Panc1 (cell line): Measurements from ENCODE around the gene HSPB7. TPM values are rescaled to one million over a fixed set of nuclear protein-coding genes. Genes with fewer than 3 reads are reported as not detected.

Experiments
- ATAC-seq: fragments of 200-7000 bp; cut with Tn5 transposase; 2 replicates; pipeline ENCODE4 v1.9.1; 2020; ENCODE audit warnings: mild to moderate bottlenecking, moderate library complexity
- BruUV-seq: library from RNA; stranded (reverse); fragments of 400-500 nt; replicated peaks from 2 replicates; lab custom pipeline; 2021; lab: Mats Ljungman, UMichigan
- CTCF ChIA-PET: fragments of 300-600 bp; sonication (Branson Sonifier 250); formaldehyde crosslinking; loops from one replicate; lab custom pipeline; 2022; ENCODE audit warnings: antibody characterized with exemption; lab: Charles Lee
- POLR2A ChIA-PET: fragments of 300-600 bp; sonication (Branson Sonifier 250); formaldehyde crosslinking; loops from one replicate; lab custom pipeline; 2022; ENCODE audit warnings: antibody characterized with exemption; lab: Charles Lee
- DNase-seq: peaks from one replicate; pipeline ENCODE4 v3.0.0-alpha.2; 2010; ENCODE audit warnings: low read depth, low spot score
- H3K27ac ChIP-seq: 2 replicates; pipeline ENCODE4 v1.5.1; 2011; ENCODE audit warnings: mild to moderate bottlenecking, low read length, inconsistent platforms
- H3K27me3 ChIP-seq: fragments of 200-500 bp; sonication (Bioruptor generic); 2 replicates; pipeline ENCODE4 v1.6.0; 2014; ENCODE audit warnings: low read length, inconsistent platforms; ENCODE audit not compliant: control insufficient read depth, insufficient read depth
- H3K36me3 ChIP-seq: fragments of 200-500 bp; sonication (Bioruptor generic); 2 replicates; pipeline ENCODE4 v1.5.1; 2014; ENCODE audit warnings: inconsistent platforms, mild to moderate bottlenecking, low read length, moderate library complexity; ENCODE audit not compliant: control insufficient read depth, insufficient read depth
- H3K4me1 ChIP-seq: 2 replicates; pipeline ENCODE4 v1.5.1; 2011; ENCODE audit warnings: inconsistent platforms, mild to moderate bottlenecking, low read length, moderate library complexity; ENCODE audit not compliant: control insufficient read depth, insufficient read depth
- H3K4me3 ChIP-seq, 2 experiments: 2 replicates each; pipeline ENCODE4 v1.5.1; 2011 to 2012; ENCODE audit warnings: low read depth in 2 of 2, low read length in 2 of 2, mild to moderate bottlenecking in 2 of 2, inconsistent platforms in 1 of 2, moderate library complexity in 1 of 2
- H3K9me3 ChIP-seq: fragments of 200-500 bp; sonication (Bioruptor generic); 2 replicates; pipeline ENCODE4 v1.5.1; 2014; ENCODE audit warnings: low read depth, mild to moderate bottlenecking, inconsistent platforms, low read length, moderate library complexity; ENCODE audit not compliant: control insufficient read depth, insufficient read depth
- POLR2AphosphoS5 ChIP-seq: IDR thresholded peaks from 2 replicates; pipeline ENCODE4 v1.6.1; 2012; ENCODE audit warnings: mild to moderate bottlenecking, low read depth, low read length, moderate library complexity
- SIN3A ChIP-seq: IDR thresholded peaks from 2 replicates; pipeline ENCODE4 v1.6.1; 2012; ENCODE audit warnings: low read depth, mild to moderate bottlenecking, low read length, moderate library complexity, borderline replicate concordance; ENCODE audit not compliant: insufficient read depth
- TCF7L2 ChIP-seq: IDR thresholded peaks from 2 replicates; pipeline ENCODE4 v1.6.1; 2011; ENCODE audit warnings: mild to moderate bottlenecking, low read depth, low read length, inconsistent platforms
- in situ Hi-C: cut with HindIII; loops from 2 replicates; pipeline ENCODE4 v1.10.0; 2016; ENCODE audit warnings: low sequenced_read_pairs, low pct_unique_long_range_greater_than_20kb
- intact Hi-C: fragments of 100-400 bp; cut with micrococcal nuclease; formaldehyde crosslinking; loops from one replicate; pipeline ENCODE4 v1.10.0; 2022; ENCODE audit not compliant: unreplicated experiment
- total RNA-seq: library from RNA; stranded (reverse); gene quantifications from one replicate; pipeline ENCODE4 v1.2.1, GENCODE V29; 2021; ENCODE audit not compliant: unreplicated experiment
- TF ChIP-seq, protein P1 (sequence below), 2 experiments: IDR thresholded peaks; 2 replicates each; pipeline ENCODE4 v1.6.1; 2011 to 2012; ENCODE audit warnings: low read depth in 2 of 2, control low read depth in 1 of 2, low read length in 1 of 2, mild to moderate bottlenecking in 1 of 2, moderate library complexity in 1 of 2; ENCODE audit not compliant: insufficient read depth in 1 of 2
- TF ChIP-seq, protein P2 (sequence below): fragments of 450-650 bp; IDR thresholded peaks from 2 replicates; pipeline ENCODE4 v1.5.1; 2017; ENCODE audit warnings: mild to moderate bottlenecking

The HSPB7 gene
- total RNA-seq, 1 experiment from 2014 or later = 0.10 TPM

DNA sequence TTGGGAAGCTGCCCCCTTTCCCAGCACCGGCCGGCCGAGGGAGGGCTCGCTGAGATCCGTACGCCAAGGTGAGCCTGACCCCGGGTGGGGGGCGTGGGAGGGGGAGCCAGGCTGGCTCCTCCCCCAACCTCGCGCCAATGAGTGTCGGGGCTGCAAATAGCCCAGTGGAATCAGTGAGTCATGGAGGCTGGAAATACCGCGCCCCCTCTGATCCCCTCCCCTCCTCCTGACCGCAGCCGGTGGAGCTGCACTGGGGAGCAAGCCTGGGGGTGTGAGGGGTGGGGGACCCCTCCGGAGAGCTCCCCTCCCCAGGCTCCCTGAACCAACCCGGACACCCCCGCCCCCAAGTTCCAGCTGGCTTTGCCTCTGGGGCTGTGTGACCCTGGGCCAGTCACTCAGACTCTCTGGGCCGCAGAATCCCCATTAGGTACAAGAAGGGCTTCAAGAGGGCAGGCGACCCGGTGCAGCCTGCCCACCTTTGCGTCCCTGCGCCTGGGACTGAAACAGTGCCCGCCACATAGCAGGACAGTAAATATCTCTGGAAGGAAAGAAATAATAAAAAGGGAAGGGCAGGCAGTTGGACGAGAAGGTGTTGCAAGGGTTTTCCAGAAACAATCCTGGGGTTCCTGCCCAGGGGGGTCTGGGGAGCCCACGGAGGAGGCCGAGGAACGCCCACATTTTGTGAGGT lies 4.5 kb downstream of the HSPB7 start:
- H3K9me3 ChIP-seq = no peaks in the 10 kb centered on the region
- DNase-seq (no peak), ATAC-seq (peak; percentile 13; the same call in 1 of the 2 replicates)
- H3K27me3 ChIP-seq = no peaks in the 10 kb centered on the region
- H3K36me3 ChIP-seq = no peaks in the 10 kb centered on the region
- in situ Hi-C loops (no loop called here), intact Hi-C loops (no loop called here)
- no peak for TF ChIP-seq POLR2AphosphoS5
- TF ChIP-seq TCF7L2 = no peak
- no peak for TF ChIP-seq SIN3A
- TF ChIP-seq, protein P1, sequence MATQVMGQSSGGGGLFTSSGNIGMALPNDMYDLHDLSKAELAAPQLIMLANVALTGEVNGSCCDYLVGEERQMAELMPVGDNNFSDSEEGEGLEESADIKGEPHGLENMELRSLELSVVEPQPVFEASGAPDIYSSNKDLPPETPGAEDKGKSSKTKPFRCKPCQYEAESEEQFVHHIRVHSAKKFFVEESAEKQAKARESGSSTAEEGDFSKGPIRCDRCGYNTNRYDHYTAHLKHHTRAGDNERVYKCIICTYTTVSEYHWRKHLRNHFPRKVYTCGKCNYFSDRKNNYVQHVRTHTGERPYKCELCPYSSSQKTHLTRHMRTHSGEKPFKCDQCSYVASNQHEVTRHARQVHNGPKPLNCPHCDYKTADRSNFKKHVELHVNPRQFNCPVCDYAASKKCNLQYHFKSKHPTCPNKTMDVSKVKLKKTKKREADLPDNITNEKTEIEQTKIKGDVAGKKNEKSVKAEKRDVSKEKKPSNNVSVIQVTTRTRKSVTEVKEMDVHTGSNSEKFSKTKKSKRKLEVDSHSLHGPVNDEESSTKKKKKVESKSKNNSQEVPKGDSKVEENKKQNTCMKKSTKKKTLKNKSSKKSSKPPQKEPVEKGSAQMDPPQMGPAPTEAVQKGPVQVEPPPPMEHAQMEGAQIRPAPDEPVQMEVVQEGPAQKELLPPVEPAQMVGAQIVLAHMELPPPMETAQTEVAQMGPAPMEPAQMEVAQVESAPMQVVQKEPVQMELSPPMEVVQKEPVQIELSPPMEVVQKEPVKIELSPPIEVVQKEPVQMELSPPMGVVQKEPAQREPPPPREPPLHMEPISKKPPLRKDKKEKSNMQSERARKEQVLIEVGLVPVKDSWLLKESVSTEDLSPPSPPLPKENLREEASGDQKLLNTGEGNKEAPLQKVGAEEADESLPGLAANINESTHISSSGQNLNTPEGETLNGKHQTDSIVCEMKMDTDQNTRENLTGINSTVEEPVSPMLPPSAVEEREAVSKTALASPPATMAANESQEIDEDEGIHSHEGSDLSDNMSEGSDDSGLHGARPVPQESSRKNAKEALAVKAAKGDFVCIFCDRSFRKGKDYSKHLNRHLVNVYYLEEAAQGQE (IDR thresholded peaks at IDR 0.05; ENCODE audit: insufficient read depth in 1 of 2, low read depth in 2 of 2, low read length in 1 of 2) = no peak
- TF ChIP-seq, protein P2, sequence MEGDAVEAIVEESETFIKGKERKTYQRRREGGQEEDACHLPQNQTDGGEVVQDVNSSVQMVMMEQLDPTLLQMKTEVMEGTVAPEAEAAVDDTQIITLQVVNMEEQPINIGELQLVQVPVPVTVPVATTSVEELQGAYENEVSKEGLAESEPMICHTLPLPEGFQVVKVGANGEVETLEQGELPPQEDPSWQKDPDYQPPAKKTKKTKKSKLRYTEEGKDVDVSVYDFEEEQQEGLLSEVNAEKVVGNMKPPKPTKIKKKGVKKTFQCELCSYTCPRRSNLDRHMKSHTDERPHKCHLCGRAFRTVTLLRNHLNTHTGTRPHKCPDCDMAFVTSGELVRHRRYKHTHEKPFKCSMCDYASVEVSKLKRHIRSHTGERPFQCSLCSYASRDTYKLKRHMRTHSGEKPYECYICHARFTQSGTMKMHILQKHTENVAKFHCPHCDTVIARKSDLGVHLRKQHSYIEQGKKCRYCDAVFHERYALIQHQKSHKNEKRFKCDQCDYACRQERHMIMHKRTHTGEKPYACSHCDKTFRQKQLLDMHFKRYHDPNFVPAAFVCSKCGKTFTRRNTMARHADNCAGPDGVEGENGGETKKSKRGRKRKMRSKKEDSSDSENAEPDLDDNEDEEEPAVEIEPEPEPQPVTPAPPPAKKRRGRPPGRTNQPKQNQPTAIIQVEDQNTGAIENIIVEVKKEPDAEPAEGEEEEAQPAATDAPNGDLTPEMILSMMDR = no peak
- H3K4me3 ChIP-seq = peak overlapping the region in 1 of 2 experiments; percentile 37; a peak in 2 of 4 replicates
- ChIA-PET POLR2A (no interaction called here), CTCF (interaction anchor here (0.6 kb wide), 1 partner anchor 28 kb away, joined by 5 read pairs; no protein-coding TSS in a partner anchor)
- H3K4me1 ChIP-seq = peaks cover 34% of the 10 kb centered on the region
- no TSS peak for BruUV-seq
- H3K27ac ChIP-seq = 0 out of 2 replicates have a peak overlapping the region, but pooled peaks have one; percentile 1

DNA sequence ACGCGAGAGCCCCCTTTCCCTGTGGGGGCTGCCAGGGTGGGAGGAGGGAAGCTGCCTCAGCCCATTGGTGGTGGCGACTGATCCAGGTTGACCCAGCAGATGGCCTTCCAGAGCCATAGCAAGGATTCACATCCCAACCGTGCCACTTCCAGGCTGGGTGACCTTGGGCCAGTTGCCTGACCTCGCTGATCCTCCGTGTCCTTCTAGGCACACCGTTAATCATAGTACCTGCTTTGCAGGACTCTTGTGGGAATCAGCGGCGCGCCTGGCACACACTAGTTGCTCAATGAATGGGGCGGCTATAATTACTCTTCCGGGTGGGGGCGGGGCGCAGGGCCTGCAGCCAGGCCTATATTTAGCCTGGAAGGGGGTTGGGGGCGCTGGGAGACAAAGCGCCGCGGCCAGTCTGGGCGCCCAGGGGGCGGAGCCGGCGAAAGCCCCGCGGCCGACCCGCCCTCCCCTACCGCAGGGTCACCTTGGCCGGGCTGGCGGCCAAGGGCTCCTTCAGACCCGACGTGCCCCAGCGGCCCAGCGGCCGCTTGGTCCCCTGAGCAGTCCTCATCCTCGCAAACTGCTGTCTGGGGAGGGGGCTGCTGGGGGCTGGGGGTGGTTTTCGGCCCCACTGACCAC lies 5.1 kb downstream of the HSPB7 start:
- POLR2A ChIA-PET = no interaction called here
- BruUV-seq = no TSS peak
- Histone ChIP-seq H3K9me3 (no peaks in the 10 kb centered on the region), H3K27me3 (no peaks in the 10 kb centered on the region), H3K36me3 (no peaks in the 10 kb centered on the region), H3K27ac (no peak overlapping the region), H3K4me1 (peaks cover 34% of the 10 kb centered on the region), H3K4me3 (peak overlapping the region in 1 of 2 experiments; percentile 37; a peak in 2 of 4 replicates)
- TF ChIP-seq SIN3A (no peak), TCF7L2 (no peak), POLR2AphosphoS5 (no peak)
- TF ChIP-seq, protein P1 (IDR thresholded peaks at IDR 0.05; ENCODE audit: insufficient read depth in 1 of 2, low read depth in 2 of 2, low read length in 1 of 2) = no peak
- TF ChIP-seq, protein P2 = no peak; the same call in 1 of the 2 replicates
- DNase-seq (no peak), ATAC-seq (peak; percentile 24)
- in situ Hi-C loops = no loop called here
- intact Hi-C loops = no loop called here
- CTCF ChIA-PET = interaction anchor here (0.6 kb wide), 1 partner anchor 28 kb away, joined by 5 read pairs; no protein-coding TSS in a partner anchor
